HG03469 (cell line): ENCODE results near the gene TMOD4.

ENCODE experiments used
- ATAC-seq: cut with Tn5 transposase; IDR thresholded peaks from one replicate; pipeline ENCODE4 v1.9.1; 2021; ENCODE audit warnings: mild to moderate bottlenecking, moderate library complexity, moderate number of reproducible peaks; ENCODE audit not compliant: unreplicated experiment

TMOD4 gene

GRCh38 chr1:151143986-151144385, 31.8 kb downstream of the TMOD4 start:
- ATAC-seq: no peak

GRCh38 chr1:151143057-151143435, 32.7 kb downstream of the TMOD4 start:
- ATAC-seq: no peak

GRCh38 chr1:151142411-151143056, 33.2 kb downstream of the TMOD4 start:
- ATAC-seq: no peak

DNA sequence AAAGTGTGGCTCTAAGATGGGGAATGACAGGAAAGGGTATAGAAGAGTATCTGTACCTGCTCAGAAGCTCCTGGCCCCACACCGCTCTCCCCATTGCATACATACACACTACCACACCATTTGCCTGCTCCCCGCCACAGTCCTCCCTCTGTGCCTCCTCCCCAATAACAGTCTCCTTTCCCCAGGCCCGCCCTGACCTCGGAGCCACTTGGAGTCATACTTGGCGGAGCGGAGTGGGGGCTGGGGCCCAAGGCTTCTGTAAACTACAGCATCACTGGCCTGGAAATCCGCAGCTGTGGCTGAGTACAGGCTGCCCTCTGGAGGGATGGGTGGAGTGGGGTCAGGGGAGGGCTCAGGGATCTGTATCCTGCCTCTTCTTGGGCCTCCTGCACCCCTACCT, 38.0 kb downstream of the TMOD4 start:
- ATAC-seq: no peak

DNA sequence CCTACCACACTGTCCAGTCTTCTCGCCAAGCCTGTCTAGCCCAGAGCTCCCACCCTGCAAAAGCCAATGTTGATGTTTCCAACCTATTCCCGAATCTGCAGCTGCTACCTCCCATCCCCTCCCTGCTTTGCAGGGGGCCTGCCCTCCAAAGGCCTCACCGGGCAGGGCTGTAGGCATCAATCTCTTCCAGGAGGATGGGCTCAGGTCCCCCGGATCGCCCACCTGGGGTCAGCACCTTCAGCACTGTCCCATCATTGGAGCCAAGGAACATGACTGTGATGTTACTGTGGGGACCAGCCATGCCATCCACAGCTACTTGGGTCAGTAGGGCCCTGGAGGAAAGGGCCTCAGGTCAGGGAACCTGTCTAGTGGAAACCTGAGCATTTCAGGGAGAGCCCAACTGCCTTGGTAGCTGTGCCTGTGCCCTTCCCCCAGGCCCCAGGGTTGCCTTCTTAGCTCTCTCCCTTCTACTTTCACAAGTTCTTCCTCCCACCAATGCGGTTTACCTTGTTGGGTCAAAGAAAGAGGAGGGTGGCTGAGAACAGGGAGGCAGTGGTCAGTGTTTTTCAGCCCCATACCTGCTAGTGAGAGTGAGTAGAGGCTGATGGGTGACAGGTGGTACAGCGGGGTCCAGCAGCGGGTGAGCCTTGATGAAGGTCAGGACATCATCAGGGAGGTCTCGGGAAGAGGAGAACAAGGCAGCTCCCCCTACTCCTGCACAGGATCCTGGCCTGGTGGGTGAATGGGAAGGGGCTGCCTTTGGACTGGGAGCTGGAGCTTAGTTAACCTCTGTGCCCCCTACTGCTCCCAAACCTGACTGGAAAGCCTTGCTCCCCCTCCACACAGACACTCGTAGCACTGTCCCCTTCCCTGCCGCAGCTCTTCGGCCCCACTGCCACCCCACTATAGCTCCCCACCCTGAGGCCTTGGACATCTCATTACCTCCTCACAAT, 40.1 kb downstream of the TMOD4 start:
- ATAC-seq: no peak

DNA sequence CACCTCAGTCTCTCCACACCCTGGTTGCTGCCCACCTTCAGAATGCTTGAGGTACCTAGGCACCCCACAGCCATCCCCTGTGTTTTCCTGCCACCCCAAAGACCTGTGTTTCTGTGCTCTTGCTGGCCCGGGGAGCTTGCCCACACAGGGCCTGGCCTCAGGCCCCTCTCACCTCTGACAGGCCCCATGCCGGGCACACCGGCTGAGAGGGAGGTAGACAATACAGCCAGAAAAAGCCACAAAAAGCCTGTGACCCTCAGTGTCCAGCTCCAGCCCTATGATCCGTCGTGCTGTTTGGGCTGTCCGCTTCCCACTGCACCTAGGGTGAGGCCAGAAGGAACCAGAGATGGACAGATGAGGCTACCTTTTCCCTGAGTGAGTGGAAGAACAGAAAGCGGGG, 40.8 kb downstream of the TMOD4 start:
- no peak for ATAC-seq

- ATAC-seq: no peak
These were observed 41.4 kb downstream of the TMOD4 start for GRCh38 chr1:151134396-151134795.

DNA sequence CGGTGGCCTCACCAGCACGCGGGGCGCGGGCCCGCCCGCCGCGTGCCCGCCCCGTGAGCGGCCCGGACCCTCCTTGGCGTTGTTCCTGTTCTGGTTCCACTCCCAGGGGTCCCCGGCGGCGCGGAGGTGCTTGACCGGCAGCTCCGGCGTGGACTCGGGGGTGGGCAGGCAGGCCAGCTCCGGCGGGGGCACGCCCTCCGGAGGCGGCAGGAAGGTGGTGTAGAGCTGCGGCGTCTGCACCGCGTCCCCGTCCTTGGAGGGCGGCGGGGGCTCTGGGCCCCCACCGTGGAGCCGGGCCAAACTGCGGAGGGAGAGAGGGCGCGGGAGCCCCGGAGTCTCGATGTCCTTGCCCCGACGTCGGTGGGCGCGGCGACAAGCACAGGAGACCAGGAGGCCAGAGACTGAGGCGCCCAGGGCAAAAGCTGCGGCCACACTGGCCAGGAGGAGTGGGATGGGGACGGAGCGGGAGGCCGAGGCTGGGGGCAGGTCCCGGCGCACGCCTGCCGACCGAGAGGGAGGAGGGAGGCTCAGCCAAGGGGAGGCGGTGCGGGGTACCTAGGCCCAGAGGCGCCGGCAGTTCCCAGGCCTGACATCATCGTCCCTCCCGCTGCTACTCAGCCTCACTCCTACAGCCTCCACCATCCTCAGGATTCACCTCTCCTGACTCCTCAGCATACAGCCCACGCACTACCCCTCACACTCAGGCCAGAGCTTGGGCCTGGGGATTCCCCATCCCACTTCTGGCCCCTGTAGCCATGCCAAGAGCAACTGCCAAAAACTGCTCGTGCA, 42.6 kb downstream of the TMOD4 start:
- no peak for ATAC-seq

DNA sequence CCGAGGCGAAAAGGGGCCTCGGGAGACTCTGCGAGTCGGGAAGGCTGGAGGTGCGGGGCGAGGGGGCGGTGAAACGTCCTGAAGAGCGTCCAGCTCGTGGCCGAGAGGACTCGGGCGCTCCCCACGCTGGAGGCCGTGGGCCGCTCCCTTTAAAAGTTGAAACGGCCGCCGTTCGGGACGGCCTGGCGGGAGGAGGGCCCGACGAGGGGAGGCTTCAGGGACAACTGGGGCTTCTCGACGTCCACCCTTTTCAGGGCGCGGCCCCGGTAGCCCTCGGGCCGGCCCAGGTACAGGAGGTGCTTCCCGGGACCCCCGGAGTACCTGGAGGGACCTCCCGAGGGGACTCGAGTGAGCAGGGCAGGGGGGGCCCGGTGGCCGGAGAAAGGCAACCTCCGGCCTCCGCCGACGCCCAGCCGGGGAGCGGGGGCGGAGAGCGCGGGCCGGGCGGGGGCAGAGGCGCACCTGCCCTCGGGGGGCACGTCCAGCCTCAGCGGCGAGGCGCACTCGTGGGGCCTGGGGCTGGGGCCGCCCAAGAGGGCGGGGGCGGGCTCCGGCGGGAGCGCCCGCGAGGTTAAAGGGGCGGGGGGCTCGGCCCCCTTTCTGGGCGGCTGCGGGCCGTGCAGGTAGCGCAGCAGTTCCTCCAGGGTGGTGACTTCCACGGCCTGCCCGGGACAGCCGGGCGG, 43.3 kb downstream of the TMOD4 start:
- no peak for ATAC-seq

- ATAC-seq: no peak
These were observed 44.0 kb downstream of the TMOD4 start for GRCh38 chr1:151131701-151132334.

DNA sequence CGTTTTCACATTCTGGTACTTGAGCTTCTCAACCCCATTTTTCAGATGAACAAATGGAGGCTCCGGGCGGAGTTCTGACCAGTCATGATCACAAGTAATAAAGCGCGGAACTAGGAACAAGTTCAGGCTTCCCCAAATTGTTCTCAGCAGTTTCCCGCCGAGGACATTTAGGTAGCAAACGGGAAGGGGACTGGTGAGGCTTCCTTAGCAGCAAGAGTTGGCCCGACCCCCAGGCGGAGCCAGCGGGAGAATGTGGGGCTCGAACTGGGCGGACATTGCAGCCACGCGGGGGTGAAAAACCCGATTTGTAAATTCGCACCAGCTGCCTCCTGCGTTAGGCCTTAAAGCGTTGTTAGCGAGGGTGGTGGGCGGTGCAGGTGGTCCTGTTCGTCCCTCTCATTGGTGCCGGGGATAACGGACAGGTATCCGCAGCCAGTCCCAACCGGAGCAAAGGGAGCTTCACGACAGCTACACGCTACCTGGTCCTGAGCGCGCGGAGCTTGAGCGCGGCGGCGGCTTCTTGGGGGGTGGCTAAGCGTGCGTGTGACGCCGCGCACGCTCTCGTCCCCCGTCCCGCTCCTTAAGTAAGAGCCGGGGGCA, 44.7 kb downstream of the TMOD4 start:
- no peak for ATAC-seq

DNA sequence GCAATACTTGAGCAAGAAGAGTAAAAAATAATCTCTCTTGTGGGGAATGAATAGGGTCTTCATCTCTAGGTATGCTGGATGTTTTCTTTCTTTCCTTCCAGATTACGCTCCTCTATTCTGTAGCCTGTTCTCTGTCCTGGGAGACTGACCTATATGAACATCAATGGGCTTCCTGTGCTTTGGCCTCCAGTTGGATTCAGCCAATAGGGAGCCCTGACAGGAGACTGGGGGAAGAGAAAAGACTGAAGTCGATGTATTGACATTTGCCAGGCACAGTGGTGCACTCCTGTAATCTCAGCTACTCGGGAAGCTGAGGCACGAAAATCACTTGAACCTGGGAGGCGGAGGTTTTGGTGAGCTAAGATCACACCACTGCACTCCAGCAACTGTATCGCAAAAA, 47.0 kb downstream of the TMOD4 start:
- no peak for ATAC-seq

DNA sequence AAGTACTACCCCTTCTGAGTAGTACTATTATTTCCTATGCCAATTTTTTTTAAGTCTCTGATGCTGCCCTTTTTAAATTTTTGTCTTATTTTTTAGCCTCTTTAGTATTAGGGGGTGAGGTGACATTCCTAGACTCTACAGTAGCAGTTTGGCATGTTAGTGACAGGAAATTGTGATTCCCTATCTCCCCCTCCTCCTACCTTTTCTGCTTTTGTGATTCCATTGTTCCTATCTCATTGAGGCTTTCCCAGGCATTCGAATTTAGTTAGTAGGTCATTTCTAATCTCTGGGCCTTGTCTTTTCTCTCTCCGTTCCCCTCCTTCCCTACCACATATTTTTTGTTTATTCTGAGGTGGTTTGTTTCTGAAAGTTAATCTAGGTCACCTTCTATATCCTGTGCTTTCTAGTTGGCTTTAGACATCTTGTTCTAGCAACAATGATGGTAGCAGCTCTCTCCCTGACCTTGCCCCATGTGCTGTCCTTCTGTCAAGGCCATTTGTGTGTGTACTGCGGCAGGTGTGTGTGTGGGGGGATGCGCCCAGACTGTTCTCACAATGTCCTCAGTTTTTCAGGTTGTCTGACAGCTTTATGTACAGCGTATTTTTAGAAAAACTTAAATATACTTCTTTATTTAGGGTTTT, 50.9 kb downstream of the TMOD4 start:
- ATAC-seq: no peak
